Progenitor cell of endocrine pancreas (in vitro differentiated cells): Measurements from ENCODE around the gene KRT84. TPM values are rescaled to one million over a fixed set of nuclear protein-coding genes. Genes with fewer than 3 reads are reported as not detected.

ENCODE experiments used
- DNase-seq: peaks from one replicate; pipeline ENCODE4 v3.0.0; 2021; ENCODE audit warnings: low spot score; ENCODE audit not compliant: unreplicated experiment
- H3K27ac Mint-ChIP-seq: 2 replicates; pipeline ENCODE4 v1.8.0; 2021; ENCODE audit warnings: mild to moderate bottlenecking, moderate library complexity, mixed read lengths
- H3K27me3 Mint-ChIP-seq: 2 replicates; pipeline ENCODE4 v1.8.0; 2021; ENCODE audit warnings: mixed read lengths
- H3K36me3 Mint-ChIP-seq: 2 replicates; pipeline ENCODE4 v1.8.0; 2022; ENCODE audit warnings: mixed read lengths; ENCODE audit not compliant: insufficient read depth
- H3K4me1 Mint-ChIP-seq: 2 replicates; pipeline ENCODE4 v1.8.0; 2021; ENCODE audit warnings: low read depth, mixed read lengths
- H3K4me3 Mint-ChIP-seq: 2 replicates; pipeline ENCODE4 v1.8.0; 2021; ENCODE audit warnings: low read depth, mild to moderate bottlenecking, moderate library complexity, mixed read lengths
- H3K9me3 Mint-ChIP-seq: 2 replicates; pipeline ENCODE4 v1.8.0; 2021; ENCODE audit warnings: low read depth, mixed read lengths
- CTCF ChIP-seq: fragments of 200-600 bp; sonication (generic); IDR thresholded peaks from one replicate; pipeline ENCODE4 v1.5.0; 2021; ENCODE audit warnings: antibody characterized with exemption, mild to moderate bottlenecking; ENCODE audit not compliant: unreplicated experiment
- total RNA-seq: library from RNA; stranded (reverse); gene quantifications from 2 replicates; pipeline ENCODE4 v1.2.1, GENCODE V29; 2021

Gene KRT84
- total RNA-seq, 1 donor from 2014 or later: not detected

- DNase-seq: no peak
- no peaks in the 10 kb centered on the region for H3K36me3 Mint-ChIP-seq
- no peaks in the 10 kb centered on the region for H3K4me1 Mint-ChIP-seq
- H3K9me3 Mint-ChIP-seq: no peaks in the 10 kb centered on the region
- no peak for TF ChIP-seq CTCF
- no peak overlapping the region for H3K27ac Mint-ChIP-seq
- no peak overlapping the region for H3K4me3 Mint-ChIP-seq
- H3K27me3 Mint-ChIP-seq: peaks cover 42% of the 10 kb centered on the region
These were observed 16.9 kb upstream of the KRT84 start for GRCh38 chr12:52402377-52402776.

GRCh38 chr12:52401926-52402325 is 16.5 kb upstream of the KRT84 start:
- Mint-ChIP-seq H3K4me3 (no peak overlapping the region), H3K27me3 (peaks cover 46% of the 10 kb centered on the region), H3K9me3 (no peaks in the 10 kb centered on the region), H3K27ac (no peak overlapping the region), H3K4me1 (no peaks in the 10 kb centered on the region), H3K36me3 (no peaks in the 10 kb centered on the region)
- DNase-seq: no peak
- TF ChIP-seq CTCF: no peak

GRCh38 chr12:52401526-52401925 is 16.1 kb upstream of the KRT84 start:
- no peak for TF ChIP-seq CTCF
- H3K4me1 Mint-ChIP-seq: no peaks in the 10 kb centered on the region

GRCh38 chr12:52400906-52401305 is 15.5 kb upstream of the KRT84 start:
- Mint-ChIP-seq H3K4me3 (no peak overlapping the region), H3K4me1 (no peaks in the 10 kb centered on the region), H3K27me3 (peaks cover 55% of the 10 kb centered on the region), H3K27ac (no peak overlapping the region), H3K36me3 (no peaks in the 10 kb centered on the region), H3K9me3 (no peaks in the 10 kb centered on the region)
- TF ChIP-seq CTCF: no peak
- no peak for DNase-seq

More at GRCh38 chr12:52401526-52401925, 16.1 kb upstream of the KRT84 start:
- no peaks in the 10 kb centered on the region for H3K9me3 Mint-ChIP-seq
- H3K4me3 Mint-ChIP-seq: no peak overlapping the region
- peaks cover 50% of the 10 kb centered on the region for H3K27me3 Mint-ChIP-seq
- no peak for DNase-seq
- H3K36me3 Mint-ChIP-seq: no peaks in the 10 kb centered on the region
- no peak overlapping the region for H3K27ac Mint-ChIP-seq

GRCh38 chr12:52399756-52400155 is 14.3 kb upstream of the KRT84 start:
- Mint-ChIP-seq H3K36me3 (no peaks in the 10 kb centered on the region), H3K27me3 (peaks cover 49% of the 10 kb centered on the region), H3K4me3 (no peak overlapping the region), H3K9me3 (no peaks in the 10 kb centered on the region), H3K27ac (no peak overlapping the region), H3K4me1 (no peaks in the 10 kb centered on the region)
- DNase-seq: no peak
- TF ChIP-seq CTCF: no peak
